Endothelial cell of umbilical vein (primary cell): ENCODE results near the gene GABBR2. TPM values are rescaled to one million over a fixed set of nuclear protein-coding genes. Genes with fewer than 3 reads are reported as not detected.

ENCODE experiments used
- BruUV-seq: library from RNA; stranded (reverse); fragments of 400-500 nt; replicated peaks from 2 replicates; lab custom pipeline; 2021; lab: Mats Ljungman, UMichigan
- CTCF ChIA-PET: fragments of 300-600, 350-600 bp; sonication (Branson Sonifier 250); formaldehyde crosslinking; loops from one replicate; lab custom pipeline; 2021; ENCODE audit warnings: antibody characterized with exemption, inconsistent platforms; lab: Charles Lee
- POLR2A ChIA-PET: fragments of 300-600, 350-600 bp; sonication (Branson Sonifier 250); formaldehyde crosslinking; loops from one replicate; lab custom pipeline; 2021; ENCODE audit warnings: antibody characterized with exemption, inconsistent platforms; lab: Charles Lee
- DNase-seq: peaks from one replicate; pipeline ENCODE4 v3.0.0-alpha.2; 2011; ENCODE audit warnings: low read depth, low spot score
- FAIRE-seq: peaks from 2 replicates; lab custom pipeline; 2011; peaks lifted over from hg19 to GRCh38; lab: Jason Lieb, UNC
- H2AFZ ChIP-seq: 2 replicates; pipeline ENCODE4 v1.6.0; 2012; ENCODE audit warnings: low read depth, low read length, control low read depth, inconsistent platforms
- H3K27ac ChIP-seq: 2 replicates; pipeline ENCODE4 v1.5.1; 2011; ENCODE audit warnings: low read depth, mild to moderate bottlenecking, control low read depth, low read length, moderate library complexity; ENCODE audit not compliant: insufficient read depth
- H3K27me3 ChIP-seq, 2 experiments: 2 replicates each; pipeline versions ENCODE4 v1.6.0 to v1.6.1; 2011; ENCODE audit warnings: low read length in 2 of 2, mixed read lengths in 1 of 2; ENCODE audit not compliant: control insufficient read depth in 2 of 2, insufficient read depth in 2 of 2
- H3K36me3 ChIP-seq, 2 experiments: 2 replicates in 1 of 2; 3 replicates in 1 of 2; pipeline ENCODE4 v1.5.1; 2011; ENCODE audit warnings: low read length in 2 of 2, mild to moderate bottlenecking in 1 of 2, moderate library complexity in 1 of 2; ENCODE audit not compliant: control insufficient read depth in 2 of 2, insufficient read depth in 2 of 2; ENCODE audit errors: extremely low read depth in 1 of 2
- H3K4me1 ChIP-seq: 3 replicates; pipeline ENCODE4 v1.5.1; 2011; ENCODE audit warnings: mild to moderate bottlenecking, low read length; ENCODE audit not compliant: control insufficient read depth, insufficient read depth; ENCODE audit errors: extremely low read depth
- H3K4me2 ChIP-seq: 2 replicates; pipeline ENCODE4 v1.6.1; 2011; ENCODE audit warnings: low read length, control low read depth, mixed read lengths; ENCODE audit not compliant: insufficient read depth
- H3K4me3 ChIP-seq, 3 experiments: fragments of 200-600 bp in 1 of 3; sonication (generic), shearing (Covaris generic) in 1 of 3; replicated peaks in 1 of 3; 2 replicates each; pipeline ENCODE4 v1.5.1; 2011 to 2016; ENCODE audit warnings: control low read depth in 3 of 3, low read length in 3 of 3, mild to moderate bottlenecking in 2 of 3, inconsistent platforms in 1 of 3, low read depth in 1 of 3, moderate library complexity in 1 of 3; ENCODE audit not compliant: insufficient read depth in 1 of 3
- H3K79me2 ChIP-seq: 2 replicates; pipeline ENCODE4 v1.6.0; 2012; ENCODE audit warnings: low read length, inconsistent platforms; ENCODE audit not compliant: control insufficient read depth, insufficient read depth
- H3K9ac ChIP-seq: replicated peaks from 2 replicates; pipeline ENCODE3; 2011; ENCODE audit warnings: low read length, control low read depth; ENCODE audit not compliant: insufficient read depth; ENCODE audit errors: extremely low read depth
- H3K9me1 ChIP-seq: replicated peaks from 3 replicates; pipeline ENCODE4 v1.6.0; 2011; ENCODE audit warnings: mild to moderate bottlenecking, low read length; ENCODE audit not compliant: control insufficient read depth, insufficient read depth; ENCODE audit errors: extremely low read depth
- H3K9me3 ChIP-seq: replicated peaks from 2 replicates; pipeline ENCODE4 v1.5.1; 2012; ENCODE audit warnings: low read length, inconsistent platforms; ENCODE audit not compliant: control insufficient read depth, insufficient read depth
- H4K20me1 ChIP-seq: replicated peaks from 2 replicates; pipeline ENCODE3; 2011; ENCODE audit warnings: mild to moderate bottlenecking, low read length; ENCODE audit not compliant: control insufficient read depth, insufficient read depth; ENCODE audit errors: extremely low read depth
- EZH2 ChIP-seq: IDR thresholded peaks from 2 replicates; pipeline ENCODE4 v1.6.1; 2012; ENCODE audit warnings: borderline replicate concordance, low read depth, mild to moderate bottlenecking, moderate library complexity, low read length, inconsistent platforms; ENCODE audit not compliant: severe bottlenecking
- FOS ChIP-seq: IDR thresholded peaks from 2 replicates; pipeline ENCODE4 v1.6.1; 2011; ENCODE audit warnings: mild to moderate bottlenecking, low read length, moderate library complexity, borderline replicate concordance; ENCODE audit not compliant: insufficient read depth
- GATA2 ChIP-seq: IDR thresholded peaks from 2 replicates; pipeline ENCODE4 v1.7.0; 2011; ENCODE audit warnings: low read depth, mild to moderate bottlenecking, moderate library complexity, mixed read lengths, low read length; ENCODE audit not compliant: insufficient read length, insufficient read depth
- JUN ChIP-seq: IDR thresholded peaks from 2 replicates; pipeline ENCODE4 v1.6.1; 2011; ENCODE audit warnings: borderline replicate concordance, low read depth; ENCODE audit not compliant: insufficient read length, insufficient read depth
- MYC ChIP-seq: IDR thresholded peaks from one replicate; pipeline ENCODE4 v1.6.1; 2011; ENCODE audit warnings: mild to moderate bottlenecking, low read depth, low read length
- POLR2A ChIP-seq: IDR thresholded peaks from 2 replicates; pipeline ENCODE4 v1.6.1; 2012; ENCODE audit warnings: low read depth, mild to moderate bottlenecking, control low read depth, low read length
- POLR2AphosphoS5 ChIP-seq: IDR thresholded peaks from 2 replicates; pipeline ENCODE4 v1.6.1; 2012; ENCODE audit warnings: low read depth, mild to moderate bottlenecking, control low read depth, low read length, moderate library complexity; ENCODE audit not compliant: insufficient read depth
- dilution Hi-C: fragments of 300-500 bp; cut with MboI; formaldehyde crosslinking; loops from one replicate; pipeline ENCODE4 v1.15.0; 2019; ENCODE audit warnings: low sequenced_read_pairs; ENCODE audit not compliant: extremely low pct_ligation_motif_present
- intact Hi-C: fragments of 100-400 bp; cut with micrococcal nuclease; formaldehyde crosslinking; loops from one replicate; pipeline ENCODE4 v1.10.0; 2022
- polyA plus RNA-seq, 4 experiments: library from polyadenylated mRNA; depleted of rRNA in 3 of 4; stranded (reverse) in 3 of 4; unstranded in 1 of 4; fragments of >200 nt; gene quantifications; 2 replicates each; pipeline versions ENCODE4 v1.2.1 to v1.2.3, GENCODE V29; 2011 to 2012; ENCODE audit warnings: missing spikeins in 1 of 4
- total RNA-seq: library from RNA; stranded (reverse); gene quantifications from 2 replicates; pipeline ENCODE4 v1.2.3, GENCODE V29; 2021
- TF ChIP-seq, protein P1 (sequence below): IDR thresholded peaks from 2 replicates; pipeline ENCODE4 v1.6.1; 2011; ENCODE audit not compliant: insufficient read depth, insufficient read length
- TF ChIP-seq, protein P2 (sequence below), 2 donors: IDR thresholded peaks; 1 replicate in 1 of 2; 2 replicates in 1 of 2; pipeline ENCODE4 v1.5.1; 2011; ENCODE audit warnings: low read length in 2 of 2, mild to moderate bottlenecking in 2 of 2, moderate library complexity in 2 of 2, control low read depth in 1 of 2, inconsistent platforms in 1 of 2, low read depth in 1 of 2; ENCODE audit not compliant: insufficient read depth in 1 of 2; ENCODE audit errors: extremely low read depth in 1 of 2

The GABBR2 gene
- total and polyA plus RNA-seq, 2 donors (not counting 3 experiments of a cell fraction or from before 2014, with no cell fraction given) = 1.1 to 9.2 TPM

DNA sequence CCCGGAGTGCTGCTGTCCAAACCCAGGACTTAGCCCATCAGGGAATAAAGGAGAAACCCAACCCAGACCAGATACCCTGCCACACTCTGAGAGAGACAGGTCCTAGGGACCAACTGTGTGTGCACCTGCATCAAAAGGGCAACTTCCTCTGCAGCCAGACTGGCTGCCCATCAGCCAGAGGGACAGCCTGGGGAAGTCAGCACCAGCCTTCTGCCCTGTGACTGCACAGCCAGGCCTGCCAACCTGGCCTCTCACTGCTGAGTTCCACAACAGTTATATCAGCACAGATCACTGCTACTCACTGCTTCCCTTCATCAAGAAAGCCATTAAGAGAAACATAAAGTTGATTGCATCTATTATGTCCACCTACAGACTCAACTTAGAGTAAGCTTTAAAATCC lies 18.0 kb downstream of the GABBR2 start:
- H3K4me2 ChIP-seq = no peak overlapping the region
- CTCF ChIA-PET = no interaction called here
- dilution Hi-C loops = no loop called here
- peaks cover 6% of the 10 kb centered on the region for H3K4me1 ChIP-seq
- POLR2A ChIA-PET = no interaction called here
- no peak overlapping the region for H2AFZ ChIP-seq
- no peaks in the 10 kb centered on the region for H3K9me3 ChIP-seq
- peaks cover 23% of the 10 kb centered on the region for H3K79me2 ChIP-seq
- H3K4me3 ChIP-seq = no peak overlapping the region
- H3K9ac ChIP-seq = no peak overlapping the region
- no peaks in the 10 kb centered on the region for H4K20me1 ChIP-seq
- no peaks in the 10 kb centered on the region for H3K9me1 ChIP-seq
- no peaks in the 10 kb centered on the region for H3K36me3 ChIP-seq
- intact Hi-C loops = no loop called here
- DNase-seq (no peak), FAIRE-seq (no peak)
- H3K27me3 ChIP-seq = no peaks in the 10 kb centered on the region
- no peak overlapping the region for H3K27ac ChIP-seq
- no TSS peak for BruUV-seq
- TF ChIP-seq POLR2A = no peak
- TF ChIP-seq, protein P1, sequence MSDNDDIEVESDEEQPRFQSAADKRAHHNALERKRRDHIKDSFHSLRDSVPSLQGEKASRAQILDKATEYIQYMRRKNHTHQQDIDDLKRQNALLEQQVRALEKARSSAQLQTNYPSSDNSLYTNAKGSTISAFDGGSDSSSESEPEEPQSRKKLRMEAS = no peak
- no peak for TF ChIP-seq JUN
- TF ChIP-seq EZH2 = no peak

DNA sequence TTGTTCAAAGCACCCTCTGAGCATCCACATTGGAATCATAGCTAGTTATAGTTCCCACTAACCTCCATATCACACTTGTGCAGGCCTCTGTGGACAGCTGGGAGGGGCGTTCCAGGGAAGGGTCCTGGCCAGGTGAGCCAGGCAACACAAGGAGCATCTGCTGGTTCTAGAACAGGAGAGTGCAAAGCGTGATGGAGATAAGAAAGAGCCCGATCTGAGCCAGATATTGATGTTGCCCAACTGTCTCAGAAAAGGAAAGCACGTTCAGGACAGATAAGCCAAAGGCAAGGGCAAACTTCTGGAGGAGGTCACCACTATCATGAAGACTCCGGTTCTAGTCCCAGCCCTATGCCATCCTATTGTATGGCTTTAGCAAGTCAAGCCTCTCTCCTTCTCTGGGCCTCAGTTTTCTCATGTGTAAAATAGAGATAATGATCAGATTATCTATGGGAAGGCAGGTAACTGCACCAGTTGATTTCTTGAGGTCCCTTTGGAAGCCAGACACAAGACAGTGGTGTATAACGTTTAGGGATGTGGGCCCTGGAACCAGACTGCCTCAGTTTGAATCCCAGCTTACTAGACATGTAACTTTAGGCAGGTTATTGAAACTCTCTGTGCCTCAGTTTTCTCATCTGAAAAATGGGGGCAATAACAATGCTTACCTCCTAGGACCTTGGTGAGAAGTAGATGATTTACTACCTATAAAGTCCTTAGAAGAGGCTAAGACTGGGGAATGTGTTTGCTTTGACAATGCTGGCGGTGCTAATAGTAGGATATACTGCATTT lies 19.8 kb downstream of the GABBR2 start:
- H3K4me3 ChIP-seq = no peak overlapping the region
- H2AFZ ChIP-seq = no peak overlapping the region
- dilution Hi-C loops (no loop called here), intact Hi-C loops (no loop called here)
- BruUV-seq = no TSS peak
- no peaks in the 10 kb centered on the region for H3K27me3 ChIP-seq
- peaks cover 18% of the 10 kb centered on the region for H3K79me2 ChIP-seq
- POLR2A ChIA-PET = no interaction called here
- FAIRE-seq = no peak
- H4K20me1 ChIP-seq = no peaks in the 10 kb centered on the region
- H3K9me1 ChIP-seq = no peaks in the 10 kb centered on the region
- H3K27ac ChIP-seq = no peak overlapping the region
- H3K4me1 ChIP-seq = peaks cover 6% of the 10 kb centered on the region
- H3K9me3 ChIP-seq = no peaks in the 10 kb centered on the region
- CTCF ChIA-PET = interaction anchor here (0.9 kb wide), 1 partner anchor 11 kb away, joined by 3 read pairs; no protein-coding TSS in a partner anchor
- H3K9ac ChIP-seq = no peak overlapping the region
- TF ChIP-seq POLR2AphosphoS5 (no peak), POLR2A (no peak), JUN (no peak), MYC (no peak), GATA2 (no peak), FOS (no peak), EZH2 (no peak)
- TF ChIP-seq, protein P1 = no peak
- TF ChIP-seq, protein P2, sequence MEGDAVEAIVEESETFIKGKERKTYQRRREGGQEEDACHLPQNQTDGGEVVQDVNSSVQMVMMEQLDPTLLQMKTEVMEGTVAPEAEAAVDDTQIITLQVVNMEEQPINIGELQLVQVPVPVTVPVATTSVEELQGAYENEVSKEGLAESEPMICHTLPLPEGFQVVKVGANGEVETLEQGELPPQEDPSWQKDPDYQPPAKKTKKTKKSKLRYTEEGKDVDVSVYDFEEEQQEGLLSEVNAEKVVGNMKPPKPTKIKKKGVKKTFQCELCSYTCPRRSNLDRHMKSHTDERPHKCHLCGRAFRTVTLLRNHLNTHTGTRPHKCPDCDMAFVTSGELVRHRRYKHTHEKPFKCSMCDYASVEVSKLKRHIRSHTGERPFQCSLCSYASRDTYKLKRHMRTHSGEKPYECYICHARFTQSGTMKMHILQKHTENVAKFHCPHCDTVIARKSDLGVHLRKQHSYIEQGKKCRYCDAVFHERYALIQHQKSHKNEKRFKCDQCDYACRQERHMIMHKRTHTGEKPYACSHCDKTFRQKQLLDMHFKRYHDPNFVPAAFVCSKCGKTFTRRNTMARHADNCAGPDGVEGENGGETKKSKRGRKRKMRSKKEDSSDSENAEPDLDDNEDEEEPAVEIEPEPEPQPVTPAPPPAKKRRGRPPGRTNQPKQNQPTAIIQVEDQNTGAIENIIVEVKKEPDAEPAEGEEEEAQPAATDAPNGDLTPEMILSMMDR (IDR thresholded peaks at IDR 0.05; ENCODE audit: extremely low read depth in 1 of 2, insufficient read depth in 1 of 2, low read depth in 1 of 2, low read length in 2 of 2) = no peak
- no peak overlapping the region for H3K4me2 ChIP-seq
- DNase-seq = no peak
- no peaks in the 10 kb centered on the region for H3K36me3 ChIP-seq
